H9 (cell line): Measurements from ENCODE around the gene UTP25. TPM values are rescaled to one million over a fixed set of nuclear protein-coding genes. Genes with fewer than 3 reads are reported as not detected.

Experiments used
- DNase-seq: peaks from one replicate; pipeline ENCODE4 v3.0.0-alpha.2; 2017
- H2AFZ ChIP-seq: one replicate; pipeline ENCODE4 v1.6.1; 2013; ENCODE audit warnings: mild to moderate bottlenecking, low read length, control low read depth, moderate library complexity
- H2AK5ac ChIP-seq: 2 replicates; pipeline ENCODE4 v1.6.1; 2013; ENCODE audit warnings: low read length, control low read depth, mixed read lengths; ENCODE audit not compliant: insufficient read length
- H2BK120ac ChIP-seq: one replicate; pipeline ENCODE4 v1.6.1; 2013; ENCODE audit warnings: low read depth, mild to moderate bottlenecking, low read length, control low read depth, inconsistent platforms; ENCODE audit not compliant: poor library complexity, severe bottlenecking
- H2BK12ac ChIP-seq: 2 replicates; pipeline ENCODE4 v1.6.1; 2013; ENCODE audit warnings: low read length, control low read depth, mixed read lengths, low read depth; ENCODE audit not compliant: insufficient read length
- H2BK15ac ChIP-seq: 2 replicates; pipeline ENCODE4 v1.6.1; 2013; ENCODE audit warnings: low read depth, low read length, control low read depth
- H2BK20ac ChIP-seq: one replicate; pipeline ENCODE4 v1.6.1; 2013; ENCODE audit warnings: low read depth, mild to moderate bottlenecking, low read length, control low read depth, inconsistent platforms; ENCODE audit not compliant: poor library complexity, severe bottlenecking
- H2BK5ac ChIP-seq: 2 replicates; pipeline ENCODE4 v1.6.1; 2013; ENCODE audit warnings: low read length, control low read depth, mixed read lengths; ENCODE audit not compliant: insufficient read length
- H3K14ac ChIP-seq: 2 replicates; pipeline ENCODE4 v1.6.1; 2013; ENCODE audit warnings: low read length, control low read depth; ENCODE audit not compliant: insufficient read depth
- H3K18ac ChIP-seq: 2 replicates; pipeline ENCODE4 v1.6.1; 2013; ENCODE audit warnings: low read depth, mild to moderate bottlenecking, mixed read lengths, low read length, control low read depth; ENCODE audit not compliant: insufficient read length
- H3K23ac ChIP-seq: 2 replicates; pipeline ENCODE4 v1.6.1; 2013; ENCODE audit warnings: low read length, control low read depth, mixed read lengths, low read depth; ENCODE audit not compliant: insufficient read length
- H3K23me2 ChIP-seq: 2 replicates; pipeline ENCODE4 v1.6.1; 2013; ENCODE audit warnings: low read depth, mild to moderate bottlenecking, mixed read lengths, low read length, control low read depth; ENCODE audit not compliant: insufficient read length, poor library complexity, severe bottlenecking
- H3K27ac ChIP-seq: 2 replicates; pipeline ENCODE4 v1.5.1; 2013; ENCODE audit warnings: low read length, control low read depth, mixed read lengths, low read depth; ENCODE audit not compliant: insufficient read length
- H3K27me3 ChIP-seq: 2 replicates; pipeline ENCODE4 v1.6.1; 2013; ENCODE audit warnings: low read length, control low read depth, inconsistent platforms; ENCODE audit not compliant: insufficient read depth
- H3K4ac ChIP-seq: 2 replicates; pipeline ENCODE4 v1.6.1; 2013; ENCODE audit warnings: low read depth, mild to moderate bottlenecking, control low read depth, inconsistent platforms, low read length, moderate library complexity
- H3K4me1 ChIP-seq: 2 replicates; pipeline ENCODE4 v1.6.1; 2013; ENCODE audit warnings: low read length, control low read depth, inconsistent platforms; ENCODE audit not compliant: insufficient read depth
- H3K4me2 ChIP-seq: 2 replicates; pipeline ENCODE4 v1.6.1; 2013; ENCODE audit warnings: low read length, control low read depth, mixed read lengths; ENCODE audit not compliant: insufficient read length, insufficient read depth
- H3K56ac ChIP-seq: 2 replicates; pipeline ENCODE4 v1.6.1; 2013; ENCODE audit warnings: low read depth, mild to moderate bottlenecking, mixed read lengths, low read length, control low read depth; ENCODE audit not compliant: insufficient read length
- H3K79me1 ChIP-seq: 2 replicates; pipeline ENCODE4 v1.6.1; 2013; ENCODE audit warnings: low read depth, mild to moderate bottlenecking, moderate library complexity, low read length, control low read depth, inconsistent platforms; ENCODE audit not compliant: insufficient read depth, poor library complexity, severe bottlenecking
- H3K79me2 ChIP-seq: 2 replicates; pipeline ENCODE4 v1.6.1; 2013; ENCODE audit warnings: low read length, control low read depth, inconsistent platforms; ENCODE audit not compliant: insufficient read depth
- H3K9ac ChIP-seq: 2 replicates; pipeline ENCODE4 v1.6.1; 2013; ENCODE audit warnings: low read length, control low read depth, mixed read lengths; ENCODE audit not compliant: insufficient read length; ENCODE audit errors: extremely low read depth
- H3K9me3 ChIP-seq: one replicate; pipeline ENCODE4 v1.6.1; 2013; ENCODE audit warnings: low read depth, low read length, inconsistent platforms; ENCODE audit not compliant: control insufficient read depth
- H3T11ph ChIP-seq: one replicate; pipeline ENCODE4 v1.6.1; 2013; ENCODE audit warnings: mild to moderate bottlenecking, low read length, control low read depth, inconsistent platforms
- H4K20me1 ChIP-seq: one replicate; pipeline ENCODE4 v1.6.1; 2013; ENCODE audit not compliant: control insufficient read depth, insufficient read length, insufficient read depth
- H4K5ac ChIP-seq: 2 replicates; pipeline ENCODE4 v1.6.1; 2013; ENCODE audit warnings: low read depth, mild to moderate bottlenecking, mixed read lengths, low read length, control low read depth; ENCODE audit not compliant: insufficient read length
- H4K8ac ChIP-seq: replicated peaks from 2 replicates; pipeline ENCODE4 v1.6.1; 2013; ENCODE audit warnings: low read length, control low read depth, mixed read lengths, low read depth; ENCODE audit not compliant: insufficient read length
- H4K91ac ChIP-seq: 2 replicates; pipeline ENCODE4 v1.6.1; 2013; ENCODE audit warnings: low read depth, mild to moderate bottlenecking, moderate library complexity, mixed read lengths, low read length, control low read depth; ENCODE audit not compliant: insufficient read length
- H3K27ac Mint-ChIP-seq, 3 experiments: 2 replicates in 2 of 3; 3 replicates in 1 of 3; pipeline ENCODE4 v1.8.0; 2020 to 2021; ENCODE audit warnings: mixed read lengths in 3 of 3, mild to moderate bottlenecking in 1 of 3, moderate library complexity in 1 of 3
- H3K27me3 Mint-ChIP-seq: 2 replicates; pipeline ENCODE4 v1.8.0; 2021; ENCODE audit warnings: low read depth, mild to moderate bottlenecking, moderate library complexity, mixed read lengths
- H3K36me3 Mint-ChIP-seq, 3 experiments: 2 replicates in 2 of 3; 3 replicates in 1 of 3; pipeline ENCODE4 v1.8.0; 2020 to 2021; ENCODE audit warnings: low read depth in 3 of 3, mixed read lengths in 3 of 3; ENCODE audit not compliant: insufficient read depth in 1 of 3
- H3K4me1 Mint-ChIP-seq, 2 experiments: 2 replicates each; pipeline ENCODE4 v1.8.0; 2020; ENCODE audit warnings: mixed read lengths in 2 of 2
- H3K4me3 Mint-ChIP-seq, 2 experiments: 2 replicates in 1 of 2; 3 replicates in 1 of 2; pipeline ENCODE4 v1.8.0; 2020 to 2021; ENCODE audit warnings: mild to moderate bottlenecking in 2 of 2, mixed read lengths in 2 of 2, moderate library complexity in 1 of 2
- H3K9me3 Mint-ChIP-seq, 2 experiments: 2 replicates in 1 of 2; 3 replicates in 1 of 2; pipeline ENCODE4 v1.8.0; 2020; ENCODE audit warnings: mild to moderate bottlenecking in 2 of 2, mixed read lengths in 2 of 2, moderate library complexity in 1 of 2
- CTCF ChIP-seq: fragments of 200-600 bp; sonication (generic); conservative IDR thresholded peaks from 3 replicates; pipeline ENCODE4 v1.8.0; 2021; ENCODE audit warnings: antibody characterized with exemption, mild to moderate bottlenecking
- WGBS: extraction: QIAGEN DNeasy Blood & Tissue Kit; methylation state at CpG from one replicate; pipeline ENCODE4 v1.1.7; 2013; ENCODE audit warnings: missing lambda C conversion rate, low lambda C conversion rate, mixed read lengths; ENCODE audit not compliant: insufficient read length; ENCODE audit errors: extremely low coverage; 5-methylcytosine and 5-hydroxymethylcytosine counted together
- total RNA-seq: library from RNA; stranded (reverse); gene quantifications from 2 replicates; pipeline ENCODE4 v1.2.1, GENCODE V29; 2021

The UTP25 gene
- total RNA-seq, 1 experiment from 2014 or later = 12.9 TPM

DNA sequence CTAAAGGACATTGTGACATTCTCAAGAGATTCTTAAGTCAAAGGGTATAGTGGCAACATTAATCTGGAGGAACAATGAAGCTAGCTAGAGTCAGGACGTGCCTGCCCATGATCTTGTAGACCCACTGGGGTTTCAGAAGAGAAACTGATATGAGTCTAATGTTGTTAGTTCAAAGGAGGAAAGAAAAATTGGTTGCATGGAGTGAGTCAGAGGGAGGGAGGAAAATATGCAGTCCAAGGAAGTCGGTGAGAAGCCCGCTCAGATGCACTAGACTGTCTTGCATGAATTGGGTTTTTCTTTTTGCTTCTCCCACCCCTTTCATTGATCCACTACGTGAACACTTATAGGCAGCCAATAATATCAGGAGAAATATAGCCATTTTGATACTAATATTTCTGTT, 56.5 kb downstream of the UTP25 start:
- WGBS = no CpG with 5 or more reads among the region's 4 CpGs
- Histone ChIP-seq H2AK5ac (no peak overlapping the region), H3K9me3 (no peaks in the 10 kb centered on the region), H3K18ac (no peak overlapping the region), H2BK20ac (no peak overlapping the region), H3K79me2 (no peaks in the 10 kb centered on the region), H3K4me2 (no peak overlapping the region), H3T11ph (no peak overlapping the region), H3K23ac (no peak overlapping the region), H2BK120ac (no peak overlapping the region), H3K4me1 (no peaks in the 10 kb centered on the region), H3K27ac (no peak overlapping the region), H2BK5ac (no peak overlapping the region), H2BK15ac (no peak overlapping the region), H3K56ac (no peak overlapping the region), H3K14ac (no peak overlapping the region), H3K9ac (no peak overlapping the region), H3K4ac (no peak overlapping the region), H3K27me3 (no peaks in the 10 kb centered on the region), H4K8ac (no peak overlapping the region), H2BK12ac (no peak overlapping the region), H3K79me1 (no peaks in the 10 kb centered on the region), H4K91ac (no peak overlapping the region), H4K20me1 (no peaks in the 10 kb centered on the region), H2AFZ (no peak overlapping the region), H4K5ac (no peak overlapping the region), H3K23me2 (no peaks in the 10 kb centered on the region)
- Mint-ChIP-seq H3K36me3 (no peaks in the 10 kb centered on the region), H3K4me1 (peaks cover 14 to 21% of the 10 kb centered on the region in 2 experiments), H3K9me3 (no peaks in the 10 kb centered on the region), H3K27me3 (peaks cover 7% of the 10 kb centered on the region; the same call in 1 of the 2 replicates), H3K4me3 (no peak overlapping the region), H3K27ac (no peak overlapping the region)
- no peak for DNase-seq
- TF ChIP-seq CTCF = no peak
